ENCODE data around the gene KRTAP3-2.

Gene KRTAP3-2

GRCh38 chr17:41001795-41002194, 2.1 kb upstream of the KRTAP3-2 start:
- DNase-seq (ENCODE audit: low spot score), result no peak
- TF ChIP-seq CTCF (conservative IDR thresholded peaks at IDR 0.05; ENCODE audit: low read depth), result no peak
- POLR2A ChIA-PET (ENCODE audit: low non-redundant PET), result no interaction called here
- peak overlapping the region; percentile 85 for H3K27ac ChIP-seq
- CTCF ChIA-PET, result no interaction called here

GRCh38 chr17:40997361-40997760, 2.3 kb downstream of the KRTAP3-2 start:
- no peak for DNase-seq (ENCODE audit: low spot score)
- CTCF ChIA-PET, result no interaction called here
- TF ChIP-seq CTCF (conservative IDR thresholded peaks at IDR 0.05; ENCODE audit: low read depth), result no peak
- POLR2A ChIA-PET (ENCODE audit: low non-redundant PET), result no interaction called here
- H3K27ac ChIP-seq, result no peak overlapping the region

GRCh38 chr17:40996829-40997228, 2.9 kb downstream of the KRTAP3-2 start:
- no peak for DNase-seq (ENCODE audit: low spot score)
- ChIA-PET POLR2A (ENCODE audit: low non-redundant PET) (no interaction called here), CTCF (no interaction called here)
- no peak for TF ChIP-seq CTCF (conservative IDR thresholded peaks at IDR 0.05; ENCODE audit: low read depth)
- H3K27ac ChIP-seq, result no peak overlapping the region

GRCh38 chr17:40995116-40995515, 4.6 kb downstream of the KRTAP3-2 start:
- no peak overlapping the region for H3K27ac ChIP-seq
- DNase-seq (ENCODE audit: low spot score), result no peak
- POLR2A ChIA-PET (ENCODE audit: low non-redundant PET), result no interaction called here
- no peak for TF ChIP-seq CTCF (conservative IDR thresholded peaks at IDR 0.05; ENCODE audit: low read depth)
- CTCF ChIA-PET, result no interaction called here

- DNase-seq (ENCODE audit: low spot score), result no peak
- no peak for TF ChIP-seq CTCF (conservative IDR thresholded peaks at IDR 0.05; ENCODE audit: low read depth)
- no peak within 1 kb of the TSS for H3K27ac ChIP-seq
- ChIA-PET POLR2A (ENCODE audit: low non-redundant PET) (no interaction called here), CTCF (no interaction called here)
Measured at GRCh38 chr17:40993839-40994238, 5.9 kb downstream of the KRTAP3-2 start, which contains the start of gene KRTAP3-3. KRTAP3-3 (minus strand) TSS chr17:40994164; CDS start chr17:40994097, 67 bp downstream.

GRCh38 chr17:40993084-40993483, 6.6 kb downstream of the KRTAP3-2 start:
- CTCF ChIA-PET, result interaction anchor here (0.7 kb wide), 1 partner anchor 365 kb away, joined by 3 read pairs; no protein-coding TSS in a partner anchor
- POLR2A ChIA-PET (ENCODE audit: low non-redundant PET), result no interaction called here
- TF ChIP-seq CTCF (conservative IDR thresholded peaks at IDR 0.05; ENCODE audit: low read depth), result no peak
- H3K27ac ChIP-seq, result no peak overlapping the region
- no peak for DNase-seq (ENCODE audit: low spot score)

GRCh38 chr17:40992666-40993065, 7.0 kb downstream of the KRTAP3-2 start:
- ChIA-PET POLR2A (ENCODE audit: low non-redundant PET) (no interaction called here), CTCF (no interaction called here)
- TF ChIP-seq CTCF (conservative IDR thresholded peaks at IDR 0.05; ENCODE audit: low read depth), result no peak
- H3K27ac ChIP-seq, result no peak overlapping the region
- DNase-seq (ENCODE audit: low spot score), result no peak
